Measurements from ENCODE around the gene GABRG3. TPM values are rescaled to one million over a fixed set of nuclear protein-coding genes. Genes with fewer than 3 reads are reported as not detected.

GABRG3 gene
- total RNA-seq, 1 donor from 2014 or later, result 0.06 TPM

- no peak for DNase-seq (ENCODE audit: low read depth)
- H3K4me3 ChIP-seq (ENCODE audit: low read depth, low read length), result no peak overlapping the region
- TF ChIP-seq CTCF (conservative IDR thresholded peaks at IDR 0.05; ENCODE audit: low read depth, low read length), result no peak
These were observed 370.9 kb downstream of the GABRG3 start for GRCh38 chr15:27341780-27342343.

- DNase-seq (ENCODE audit: low read depth), result no peak
- no peak overlapping the region for H3K4me3 ChIP-seq (ENCODE audit: low read depth, low read length)
- no peak for TF ChIP-seq CTCF (conservative IDR thresholded peaks at IDR 0.05; ENCODE audit: low read depth, low read length)
These were observed 372.0 kb downstream of the GABRG3 start for GRCh38 chr15:27342991-27343390.

GRCh38 chr15:27352136-27352535 is 381.2 kb downstream of the GABRG3 start:
- TF ChIP-seq CTCF (conservative IDR thresholded peaks at IDR 0.05; ENCODE audit: low read depth, low read length), result no peak
- DNase-seq (ENCODE audit: low read depth), result no peak
- H3K4me3 ChIP-seq (ENCODE audit: low read depth, low read length), result no peak overlapping the region

- peak; percentile 67 for DNase-seq (ENCODE audit: low read depth)
- TF ChIP-seq CTCF (conservative IDR thresholded peaks at IDR 0.05; ENCODE audit: low read depth, low read length), result no peak
- no peak overlapping the region for H3K4me3 ChIP-seq (ENCODE audit: low read depth, low read length)
These were observed 382.9 kb downstream of the GABRG3 start for GRCh38 chr15:27353856-27354255.

- no peak for DNase-seq (ENCODE audit: low read depth)
- TF ChIP-seq CTCF (conservative IDR thresholded peaks at IDR 0.05; ENCODE audit: low read depth, low read length), result peak; percentile 88
- H3K4me3 ChIP-seq (ENCODE audit: low read depth, low read length), result peak overlapping the region; percentile 47
These were observed 387.9 kb downstream of the GABRG3 start for GRCh38 chr15:27358751-27359434.

- DNase-seq (ENCODE audit: low read depth), result no peak
- no peak for TF ChIP-seq CTCF (conservative IDR thresholded peaks at IDR 0.05; ENCODE audit: low read depth, low read length)
- H3K4me3 ChIP-seq (ENCODE audit: low read depth, low read length), result no peak overlapping the region
These were observed 388.6 kb downstream of the GABRG3 start for GRCh38 chr15:27359586-27359985.

GRCh38 chr15:27360316-27360715 is 389.3 kb downstream of the GABRG3 start:
- no peak overlapping the region for H3K4me3 ChIP-seq (ENCODE audit: low read depth, low read length)
- no peak for TF ChIP-seq CTCF (conservative IDR thresholded peaks at IDR 0.05; ENCODE audit: low read depth, low read length)
- no peak for DNase-seq (ENCODE audit: low read depth)

Data from epithelial cell of proximal tubule (primary cell).